PC-3 (cell line): Measurements from ENCODE around the gene TMEM161B. TPM values are rescaled to one million over a fixed set of nuclear protein-coding genes. Genes with fewer than 3 reads are reported as not detected.

Source experiments
- ATAC-seq: fragments of 200-7000 bp; cut with Tn5 transposase; 2 replicates; pipeline ENCODE4 v1.9.1; 2020; ENCODE audit warnings: mild to moderate bottlenecking, moderate library complexity
- BruUV-seq: library from RNA; stranded (reverse); fragments of 400-500 nt; replicated peaks from 2 replicates; lab custom pipeline; 2021; lab: Mats Ljungman, UMichigan
- CTCF ChIA-PET: fragments of 300-600 bp; sonication (Branson Sonifier 250); formaldehyde crosslinking; loops from one replicate; lab custom pipeline; 2022; ENCODE audit warnings: antibody characterized with exemption; lab: Charles Lee
- POLR2A ChIA-PET: fragments of 300-600 bp; sonication (Branson Sonifier 250); formaldehyde crosslinking; loops from one replicate; lab custom pipeline; 2022; ENCODE audit warnings: antibody characterized with exemption; ENCODE audit not compliant: unreplicated experiment; lab: Charles Lee
- DNase-seq: peaks from one replicate; pipeline ENCODE4 v3.0.0-alpha.2; 2015
- H2AFZ ChIP-seq: fragments of 300-600 bp; sonication (generic); 2 replicates; pipeline ENCODE4 v1.6.0; 2016; ENCODE audit warnings: antibody characterized with exemption, low read length
- H3F3A ChIP-seq: fragments of 300-600 bp; sonication (generic); one replicate; pipeline ENCODE4 v1.6.0; 2017; ENCODE audit warnings: antibody characterized with exemption, low read length, control low read depth, mild to moderate bottlenecking; ENCODE audit not compliant: unreplicated experiment
- H3K27ac ChIP-seq: fragments of 300-600 bp; sonication (generic); 2 replicates; pipeline ENCODE4 v1.5.1; 2016; ENCODE audit warnings: mild to moderate bottlenecking, low read length
- H3K27me3 ChIP-seq: fragments of 300-600 bp; sonication (generic); 2 replicates; pipeline ENCODE4 v1.6.1; 2016; ENCODE audit warnings: low read length, mixed read lengths
- H3K36me3 ChIP-seq: fragments of 300-600 bp; sonication (generic); 2 replicates; pipeline ENCODE4 v1.6.1; 2016; ENCODE audit warnings: low read depth, mixed run types, low read length, mixed read lengths
- H3K4me1 ChIP-seq: fragments of 300-600 bp; sonication (generic); 2 replicates; pipeline ENCODE4 v1.5.1; 2016; ENCODE audit warnings: low read length; ENCODE audit not compliant: insufficient read depth
- H3K4me2 ChIP-seq: fragments of 300-600 bp; sonication (generic); 2 replicates; pipeline ENCODE4 v1.6.0; 2016; ENCODE audit warnings: low read length
- H3K4me3 ChIP-seq: fragments of 300-600 bp; sonication (generic); 2 replicates; pipeline ENCODE4 v1.5.1; 2016; ENCODE audit warnings: mild to moderate bottlenecking, low read length, mixed read lengths
- H3K79me2 ChIP-seq: fragments of 300-600 bp; sonication (generic); 2 replicates; pipeline ENCODE4 v1.6.1; 2017; ENCODE audit warnings: low read length, mixed read lengths
- H3K9ac ChIP-seq: fragments of 300-600 bp; sonication (generic); 2 replicates; pipeline ENCODE4 v1.6.0; 2016; ENCODE audit warnings: mild to moderate bottlenecking, low read length
- H3K9me2 ChIP-seq: fragments of 300-600 bp; sonication (generic); replicated peaks from 2 replicates; pipeline ENCODE4 v1.6.1; 2016; ENCODE audit warnings: mixed run types, low read length, mixed read lengths
- H3K9me3 ChIP-seq: fragments of 300-600 bp; sonication (generic); 2 replicates; pipeline ENCODE4 v1.6.1; 2016; ENCODE audit warnings: low read length, mixed read lengths
- H4K20me1 ChIP-seq: fragments of 300-600 bp; sonication (generic); 2 replicates; pipeline ENCODE4 v1.6.1; 2016; ENCODE audit warnings: low read length, mixed read lengths
- EZH2 ChIP-seq: fragments of 300-600 bp; sonication (generic); IDR thresholded peaks from one replicate; pipeline ENCODE4 v1.6.1; 2017; ENCODE audit warnings: antibody characterized with exemption, mild to moderate bottlenecking, low read length; ENCODE audit not compliant: unreplicated experiment
- EZH2phosphoT487 ChIP-seq: fragments of 300-600 bp; sonication (generic); IDR thresholded peaks from 2 replicates; pipeline ENCODE4 v1.6.1; 2018; ENCODE audit warnings: mild to moderate bottlenecking, antibody characterized with exemption, low read length, borderline replicate concordance
- intact Hi-C: fragments of 100-400 bp; cut with micrococcal nuclease; formaldehyde crosslinking; loops from 2 replicates; pipeline ENCODE4 v1.9.0; 2023
- total RNA-seq: library from RNA; depleted of rRNA; stranded (reverse); fragments of >200 nt; gene quantifications from 2 replicates; pipeline ENCODE4 v1.2.3, GENCODE V29; 2014
- TF ChIP-seq, protein P1 (sequence below): fragments of 300-600 bp; sonication (generic); conservative IDR thresholded peaks from 2 replicates; pipeline ENCODE4 v1.5.1; 2017; ENCODE audit warnings: antibody characterized with exemption, low read depth, mild to moderate bottlenecking, low read length

The TMEM161B gene
- total RNA-seq, 1 experiment from 2014 or later = 11.5 TPM

DNA sequence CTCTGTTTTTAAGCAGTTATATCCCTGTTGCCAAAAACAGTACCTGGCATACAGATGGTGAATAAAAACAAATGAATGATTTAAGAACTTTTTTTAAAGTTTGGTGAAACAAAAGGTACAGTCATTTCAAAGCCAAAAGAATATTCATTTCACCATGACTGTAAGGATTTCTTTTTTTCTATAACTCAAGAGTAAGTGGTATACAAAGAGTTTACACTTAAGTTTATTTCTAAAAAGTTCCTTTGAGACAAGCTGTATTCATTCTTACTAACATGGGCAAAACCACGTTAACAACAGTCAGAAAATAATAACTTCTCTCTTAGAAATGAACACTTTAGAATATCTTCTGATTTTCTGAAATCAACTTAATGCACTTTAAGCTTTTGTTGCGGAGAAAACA lies 5.3 kb downstream of the TMEM161B start:
- ChIA-PET CTCF (no interaction called here), POLR2A (no interaction called here)
- peaks cover 26% of the 10 kb centered on the region for H3K36me3 ChIP-seq
- TF ChIP-seq EZH2phosphoT487 = no peak
- no peak for TF ChIP-seq EZH2
- H2AFZ ChIP-seq = no peak overlapping the region
- BruUV-seq = no TSS peak
- H3F3A ChIP-seq = no peaks in the 10 kb centered on the region
- no peak for ATAC-seq
- intact Hi-C loops = loop anchor here (10.0 kb wide), 1 partner anchor 479 kb away; no protein-coding TSS in a partner anchor
- H3K79me2 ChIP-seq = peaks cover 100% of the 10 kb centered on the region
- no peak overlapping the region for H3K4me2 ChIP-seq
- H3K27ac ChIP-seq = no peak overlapping the region
- H3K9ac ChIP-seq = no peak overlapping the region
- H3K27me3 ChIP-seq = no peaks in the 10 kb centered on the region
- H3K9me2 ChIP-seq = no peaks in the 10 kb centered on the region
- no peaks in the 10 kb centered on the region for H3K9me3 ChIP-seq
- peaks cover 18% of the 10 kb centered on the region; the same call in 1 of the 2 replicates for H4K20me1 ChIP-seq
- H3K4me1 ChIP-seq = peaks cover 17% of the 10 kb centered on the region; the same call in 1 of the 2 replicates
- H3K4me3 ChIP-seq = no peak overlapping the region
- no peak for DNase-seq

DNA sequence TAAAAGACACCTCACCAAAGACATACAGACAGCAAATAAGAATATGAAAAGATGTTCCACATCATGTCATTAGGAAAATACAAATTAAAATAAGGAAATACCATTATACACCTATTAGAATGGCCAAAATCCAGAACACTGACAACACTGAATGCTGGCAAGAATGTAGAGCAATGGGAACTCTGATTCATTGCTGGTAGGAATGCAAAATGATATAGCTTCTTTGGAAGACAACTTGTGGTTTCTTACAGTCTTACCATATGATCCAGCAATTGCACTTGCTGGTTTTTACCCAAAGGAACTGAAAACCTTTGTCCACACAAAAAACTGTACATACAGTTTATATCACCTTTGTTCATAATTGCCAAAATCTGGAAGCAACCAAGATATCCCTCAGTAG lies 6.5 kb downstream of the TMEM161B start:
- peaks cover 100% of the 10 kb centered on the region for H3K79me2 ChIP-seq
- peaks cover 15% of the 10 kb centered on the region; the same call in 1 of the 2 replicates for H4K20me1 ChIP-seq
- no peaks in the 10 kb centered on the region for H3K9me2 ChIP-seq
- H3K9ac ChIP-seq = no peak overlapping the region
- H3K9me3 ChIP-seq = no peaks in the 10 kb centered on the region
- H2AFZ ChIP-seq = no peak overlapping the region
- H3F3A ChIP-seq = no peaks in the 10 kb centered on the region
- peaks cover 8% of the 10 kb centered on the region; the same call in 1 of the 2 replicates for H3K4me1 ChIP-seq
- BruUV-seq = no TSS peak
- CTCF ChIA-PET = no interaction called here
- H3K27me3 ChIP-seq = no peaks in the 10 kb centered on the region
- ATAC-seq (no peak), DNase-seq (no peak)
- peaks cover 26% of the 10 kb centered on the region for H3K36me3 ChIP-seq
- no peak overlapping the region for H3K27ac ChIP-seq
- TF ChIP-seq EZH2 (no peak), EZH2phosphoT487 (no peak)
- TF ChIP-seq, protein P1, sequence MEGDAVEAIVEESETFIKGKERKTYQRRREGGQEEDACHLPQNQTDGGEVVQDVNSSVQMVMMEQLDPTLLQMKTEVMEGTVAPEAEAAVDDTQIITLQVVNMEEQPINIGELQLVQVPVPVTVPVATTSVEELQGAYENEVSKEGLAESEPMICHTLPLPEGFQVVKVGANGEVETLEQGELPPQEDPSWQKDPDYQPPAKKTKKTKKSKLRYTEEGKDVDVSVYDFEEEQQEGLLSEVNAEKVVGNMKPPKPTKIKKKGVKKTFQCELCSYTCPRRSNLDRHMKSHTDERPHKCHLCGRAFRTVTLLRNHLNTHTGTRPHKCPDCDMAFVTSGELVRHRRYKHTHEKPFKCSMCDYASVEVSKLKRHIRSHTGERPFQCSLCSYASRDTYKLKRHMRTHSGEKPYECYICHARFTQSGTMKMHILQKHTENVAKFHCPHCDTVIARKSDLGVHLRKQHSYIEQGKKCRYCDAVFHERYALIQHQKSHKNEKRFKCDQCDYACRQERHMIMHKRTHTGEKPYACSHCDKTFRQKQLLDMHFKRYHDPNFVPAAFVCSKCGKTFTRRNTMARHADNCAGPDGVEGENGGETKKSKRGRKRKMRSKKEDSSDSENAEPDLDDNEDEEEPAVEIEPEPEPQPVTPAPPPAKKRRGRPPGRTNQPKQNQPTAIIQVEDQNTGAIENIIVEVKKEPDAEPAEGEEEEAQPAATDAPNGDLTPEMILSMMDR = no peak
- no peak overlapping the region for H3K4me2 ChIP-seq
- POLR2A ChIA-PET = no interaction called here
- no peak overlapping the region for H3K4me3 ChIP-seq
- intact Hi-C loops = loop anchor here (10.0 kb wide), 1 partner anchor 477 kb away; no protein-coding TSS in a partner anchor

DNA sequence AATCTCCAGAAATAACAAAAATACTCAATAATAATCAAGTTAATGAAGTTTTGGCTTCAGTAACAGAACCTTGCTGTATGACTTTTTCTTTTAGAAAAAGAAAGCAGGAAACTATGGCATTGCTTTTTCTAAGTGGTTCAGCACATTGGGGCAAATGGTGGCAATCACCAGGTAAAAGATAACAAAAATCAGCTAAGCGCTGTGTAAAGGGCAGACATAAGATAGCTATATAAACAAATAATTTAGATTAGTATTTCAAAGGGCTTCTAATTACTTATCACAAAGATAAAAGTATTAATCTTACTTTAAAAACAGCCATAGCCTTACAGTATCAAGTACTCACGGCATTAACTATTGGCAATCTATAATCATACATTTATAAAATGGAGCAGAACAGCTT lies 10.0 kb downstream of the TMEM161B start:
- Histone ChIP-seq H3K27ac (no peak overlapping the region), H3K79me2 (peaks cover 98% of the 10 kb centered on the region), H3K9ac (no peak overlapping the region), H3K9me2 (no peaks in the 10 kb centered on the region), H4K20me1 (peaks cover 15% of the 10 kb centered on the region; the same call in 1 of the 2 replicates), H3K36me3 (peaks cover 18% of the 10 kb centered on the region), H3F3A (no peaks in the 10 kb centered on the region), H3K9me3 (no peaks in the 10 kb centered on the region), H3K4me3 (no peak overlapping the region), H3K4me2 (no peak overlapping the region), H3K4me1 (no peaks in the 10 kb centered on the region), H3K27me3 (no peaks in the 10 kb centered on the region), H2AFZ (no peak overlapping the region)
- TF ChIP-seq, protein P1 = no peak
- TF ChIP-seq EZH2phosphoT487 = no peak
- TF ChIP-seq EZH2 = no peak
- no TSS peak for BruUV-seq
- intact Hi-C loops = no loop called here
- ATAC-seq (no peak), DNase-seq (no peak)
- ChIA-PET CTCF (no interaction called here), POLR2A (no interaction called here)
